Mesothelial cell of epicardium (in vitro differentiated cells): ENCODE data around the gene RPRD2. TPM values are rescaled to one million over a fixed set of nuclear protein-coding genes. Genes with fewer than 3 reads are reported as not detected.

ENCODE experiments used
- DNase-seq, 2 experiments: peaks; one replicate each; pipeline ENCODE4 v3.0.0; 2021; ENCODE audit warnings: low spot score in 2 of 2; ENCODE audit not compliant: unreplicated experiment in 2 of 2
- H3K27ac Mint-ChIP-seq: 2 replicates; pipeline ENCODE4 v1.8.0; 2021; ENCODE audit warnings: mixed read lengths
- H3K27me3 Mint-ChIP-seq: 2 replicates; pipeline ENCODE4 v1.8.0; 2021; ENCODE audit warnings: low read depth, mixed read lengths
- H3K36me3 Mint-ChIP-seq: 2 replicates; pipeline ENCODE4 v1.8.0; 2021; ENCODE audit warnings: mixed read lengths
- H3K4me1 Mint-ChIP-seq: 2 replicates; pipeline ENCODE4 v1.8.0; 2021; ENCODE audit warnings: mixed read lengths
- H3K4me3 Mint-ChIP-seq: 2 replicates; pipeline ENCODE4 v1.8.0; 2021; ENCODE audit warnings: mild to moderate bottlenecking, moderate library complexity, mixed read lengths
- H3K9me3 Mint-ChIP-seq: 2 replicates; pipeline ENCODE4 v1.8.0; 2021; ENCODE audit warnings: mixed read lengths
- total RNA-seq: library from RNA; stranded (reverse); gene quantifications from 3 replicates; pipeline ENCODE4 v1.2.1, GENCODE V29; 2021
- TF ChIP-seq, protein P1 (sequence below): fragments of 200-600 bp; sonication (generic); IDR thresholded peaks from one replicate; pipeline ENCODE4 v1.5.0; 2021; ENCODE audit warnings: antibody characterized with exemption; ENCODE audit not compliant: unreplicated experiment

RPRD2 gene
- total RNA-seq, 1 donor from 2014 or later, result 38.5 TPM

DNA sequence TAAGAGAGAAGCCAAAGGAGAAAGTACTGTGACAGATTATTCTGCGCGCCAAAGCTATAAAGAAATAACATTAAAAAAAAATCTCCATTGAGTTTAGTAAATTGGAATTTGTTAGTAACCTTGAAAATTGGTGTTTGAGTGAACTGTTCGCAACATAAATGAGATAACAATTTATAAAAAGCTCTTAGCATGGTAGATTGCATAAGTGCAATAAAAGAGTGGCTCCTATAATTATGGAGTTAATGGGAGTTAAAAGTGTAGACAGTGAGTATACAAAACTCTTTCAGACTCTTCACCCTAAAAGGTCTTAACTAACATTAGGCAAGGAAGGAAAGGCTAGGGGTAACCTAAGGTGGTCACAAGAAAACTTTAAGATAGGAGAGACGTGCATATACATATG is 50.6 kb downstream of the RPRD2 start:
- Mint-ChIP-seq H3K9me3 (no peaks in the 10 kb centered on the region), H3K36me3 (peaks cover 7% of the 10 kb centered on the region), H3K4me3 (no peak overlapping the region), H3K4me1 (peaks cover 1% of the 10 kb centered on the region), H3K27ac (no peak overlapping the region), H3K27me3 (no peaks in the 10 kb centered on the region)
- no peak for DNase-seq
- TF ChIP-seq, protein P1, sequence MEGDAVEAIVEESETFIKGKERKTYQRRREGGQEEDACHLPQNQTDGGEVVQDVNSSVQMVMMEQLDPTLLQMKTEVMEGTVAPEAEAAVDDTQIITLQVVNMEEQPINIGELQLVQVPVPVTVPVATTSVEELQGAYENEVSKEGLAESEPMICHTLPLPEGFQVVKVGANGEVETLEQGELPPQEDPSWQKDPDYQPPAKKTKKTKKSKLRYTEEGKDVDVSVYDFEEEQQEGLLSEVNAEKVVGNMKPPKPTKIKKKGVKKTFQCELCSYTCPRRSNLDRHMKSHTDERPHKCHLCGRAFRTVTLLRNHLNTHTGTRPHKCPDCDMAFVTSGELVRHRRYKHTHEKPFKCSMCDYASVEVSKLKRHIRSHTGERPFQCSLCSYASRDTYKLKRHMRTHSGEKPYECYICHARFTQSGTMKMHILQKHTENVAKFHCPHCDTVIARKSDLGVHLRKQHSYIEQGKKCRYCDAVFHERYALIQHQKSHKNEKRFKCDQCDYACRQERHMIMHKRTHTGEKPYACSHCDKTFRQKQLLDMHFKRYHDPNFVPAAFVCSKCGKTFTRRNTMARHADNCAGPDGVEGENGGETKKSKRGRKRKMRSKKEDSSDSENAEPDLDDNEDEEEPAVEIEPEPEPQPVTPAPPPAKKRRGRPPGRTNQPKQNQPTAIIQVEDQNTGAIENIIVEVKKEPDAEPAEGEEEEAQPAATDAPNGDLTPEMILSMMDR, result no peak

DNA sequence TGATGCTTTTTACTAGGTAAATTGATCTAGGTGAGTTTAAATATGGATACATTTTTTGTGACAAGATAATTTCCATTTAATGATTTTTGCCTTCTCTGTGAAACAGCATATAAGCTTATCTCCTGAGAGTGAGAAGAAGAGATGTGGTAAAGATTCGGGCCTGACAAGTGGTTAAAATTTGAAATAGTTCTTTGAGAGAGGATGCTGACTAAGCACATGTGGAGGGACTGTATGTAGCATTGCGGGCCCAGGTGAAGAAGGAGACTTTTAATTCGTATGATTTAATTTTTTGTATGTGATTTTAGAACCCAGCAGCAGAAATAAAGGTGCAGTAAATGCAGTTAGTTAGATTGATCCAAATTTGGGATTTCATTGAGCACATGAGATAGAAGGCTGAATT is 51.9 kb downstream of the RPRD2 start:
- peaks cover 8% of the 10 kb centered on the region for H3K36me3 Mint-ChIP-seq
- no peaks in the 10 kb centered on the region for H3K27me3 Mint-ChIP-seq
- TF ChIP-seq, protein P1, result no peak
- no peak overlapping the region for H3K4me3 Mint-ChIP-seq
- no peak for DNase-seq
- H3K4me1 Mint-ChIP-seq, result no peaks in the 10 kb centered on the region
- no peak overlapping the region for H3K27ac Mint-ChIP-seq
- no peaks in the 10 kb centered on the region for H3K9me3 Mint-ChIP-seq

DNA sequence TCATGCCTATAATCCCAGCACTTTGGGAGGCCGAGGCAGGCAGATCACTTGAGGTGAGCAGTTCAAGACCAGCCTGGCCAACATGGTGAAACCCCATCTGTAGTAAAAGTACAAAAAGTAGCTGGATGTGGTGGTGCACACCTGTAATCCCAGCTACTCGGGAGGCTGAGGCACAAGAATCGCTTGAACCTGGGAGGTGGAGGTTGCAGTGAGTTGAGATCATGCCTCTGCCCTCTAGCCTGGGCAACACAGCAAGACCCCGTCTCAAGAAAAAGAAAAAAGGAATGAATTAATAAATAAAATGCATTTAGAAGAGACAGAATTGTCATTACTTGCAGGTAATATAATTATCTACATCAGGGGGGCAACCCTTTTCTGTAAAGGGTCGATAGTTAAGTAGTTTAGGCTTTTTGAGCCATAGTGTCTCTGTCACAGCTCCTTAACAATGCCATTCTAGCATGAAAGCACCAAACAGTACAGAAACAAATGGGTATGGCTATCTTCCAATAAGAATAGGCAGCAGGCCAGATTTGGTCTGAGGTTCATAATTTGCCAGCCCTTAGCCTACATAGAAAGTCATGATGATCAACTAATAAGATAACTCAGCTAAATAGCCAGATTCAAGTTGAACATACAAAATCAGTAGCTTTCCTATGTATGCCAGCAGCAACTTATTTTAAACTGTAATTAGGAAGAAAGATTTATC is 56.8 kb downstream of the RPRD2 start:
- Mint-ChIP-seq H3K4me3 (no peak overlapping the region), H3K9me3 (no peaks in the 10 kb centered on the region), H3K27ac (no peak overlapping the region), H3K4me1 (no peaks in the 10 kb centered on the region), H3K27me3 (no peaks in the 10 kb centered on the region), H3K36me3 (peaks cover 6% of the 10 kb centered on the region)
- DNase-seq, result no peak
- TF ChIP-seq, protein P1, result no peak

DNA sequence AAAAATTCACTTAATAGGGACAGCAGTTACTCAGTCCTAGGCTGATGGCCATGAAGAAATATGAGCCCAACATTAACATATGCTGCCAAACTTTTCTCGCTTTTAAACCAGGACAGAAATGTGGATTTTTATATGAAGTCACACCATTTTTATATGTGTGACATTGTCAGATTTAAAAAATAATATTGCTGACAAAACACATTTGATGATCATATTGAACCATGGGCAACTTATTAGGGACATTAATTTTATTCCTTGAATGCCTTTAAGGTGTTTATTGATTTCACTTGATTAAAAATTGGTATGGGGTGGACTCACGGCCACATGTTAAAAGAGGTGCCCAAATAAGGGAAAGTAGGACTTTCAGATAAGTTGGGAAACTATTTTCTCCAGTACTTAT is 58.6 kb downstream of the RPRD2 start:
- Mint-ChIP-seq H3K36me3 (peaks cover 14% of the 10 kb centered on the region), H3K4me1 (no peaks in the 10 kb centered on the region), H3K9me3 (no peaks in the 10 kb centered on the region), H3K27me3 (no peaks in the 10 kb centered on the region), H3K27ac (no peak overlapping the region), H3K4me3 (no peak overlapping the region)
- TF ChIP-seq, protein P1, result no peak
- no peak for DNase-seq

DNA sequence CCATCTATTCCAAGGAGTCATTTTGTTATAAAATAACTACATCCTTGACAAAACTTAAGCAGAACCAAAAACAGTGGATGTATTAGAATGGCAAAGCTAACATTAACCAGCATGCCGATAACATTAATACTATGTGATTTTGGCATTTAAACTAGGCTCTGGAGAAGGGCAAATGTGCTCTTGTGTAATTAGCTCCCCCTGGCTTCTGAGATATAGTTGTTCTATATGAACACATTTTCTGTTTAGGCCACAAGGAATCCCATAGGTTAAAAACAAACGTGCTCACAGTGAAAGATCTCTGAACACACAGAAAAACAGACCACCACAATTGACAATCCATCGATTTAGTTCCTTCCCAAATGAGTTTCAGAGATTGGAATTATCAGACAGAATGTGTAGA is 65.9 kb downstream of the RPRD2 start:
- DNase-seq, result no peak
- no peaks in the 10 kb centered on the region for H3K4me1 Mint-ChIP-seq
- no peak overlapping the region for H3K27ac Mint-ChIP-seq
- H3K9me3 Mint-ChIP-seq, result no peaks in the 10 kb centered on the region
- H3K4me3 Mint-ChIP-seq, result no peak overlapping the region
- peaks cover 22% of the 10 kb centered on the region for H3K36me3 Mint-ChIP-seq
- TF ChIP-seq, protein P1, result no peak
- H3K27me3 Mint-ChIP-seq, result no peaks in the 10 kb centered on the region

DNA sequence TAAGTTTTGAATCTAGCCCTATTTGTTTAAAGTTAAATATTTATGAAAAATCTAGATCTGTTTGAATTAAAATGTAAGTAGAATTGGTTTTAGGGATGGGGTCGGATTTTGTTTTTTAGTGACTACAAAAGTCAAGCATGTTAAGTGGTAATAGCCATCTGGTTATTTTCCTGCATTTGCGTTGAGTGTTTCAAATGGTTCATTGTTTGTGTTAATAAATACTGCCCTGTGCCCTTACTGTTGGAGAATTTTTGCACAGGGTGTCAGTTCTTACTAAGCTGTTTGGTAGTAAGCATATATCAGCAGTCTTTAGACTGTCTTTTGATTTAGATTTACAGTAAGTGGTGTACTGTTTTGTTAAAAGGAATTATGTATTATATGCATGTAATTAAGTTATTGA is 77.2 kb downstream of the RPRD2 start:
- Mint-ChIP-seq H3K4me1 (no peaks in the 10 kb centered on the region), H3K27me3 (no peaks in the 10 kb centered on the region), H3K9me3 (peaks cover under 1% of the 10 kb centered on the region), H3K27ac (no peak overlapping the region), H3K36me3 (peaks cover 33% of the 10 kb centered on the region), H3K4me3 (no peak overlapping the region)
- DNase-seq, result no peak
- TF ChIP-seq, protein P1, result no peak
